Ishikawa (cell line): Measurements from ENCODE around the gene ST7.

ENCODE experiments used
- CEBPB ChIP-seq: IDR thresholded peaks from 2 replicates; pipeline ENCODE4 v1.6.1; 2012
- CREB1 ChIP-seq: IDR thresholded peaks from 2 replicates; pipeline ENCODE4 v1.6.1; 2012; ENCODE audit warnings: low read depth
- EGR1 ChIP-seq: IDR thresholded peaks from 2 replicates; pipeline ENCODE4 v1.6.1; 2012
- EP300 ChIP-seq: IDR thresholded peaks from 2 replicates; pipeline ENCODE4 v1.6.1; 2012; ENCODE audit warnings: borderline replicate concordance
- FOXM1 ChIP-seq: IDR thresholded peaks from 2 replicates; pipeline ENCODE4 v1.6.1; 2012; ENCODE audit warnings: low read depth, borderline replicate concordance
- NFIC ChIP-seq: IDR thresholded peaks from 2 replicates; pipeline ENCODE4 v1.6.1; 2012
- RAD21 ChIP-seq: IDR thresholded peaks from 2 replicates; pipeline ENCODE4 v1.6.1; 2012; ENCODE audit warnings: low read depth
- REST ChIP-seq: IDR thresholded peaks from 2 replicates; pipeline ENCODE4 v1.6.1; 2012; ENCODE audit warnings: low read depth, mild to moderate bottlenecking
- TAF1 ChIP-seq: IDR thresholded peaks from 2 replicates; pipeline ENCODE4 v1.6.1; 2012; ENCODE audit warnings: low read depth, mild to moderate bottlenecking
- TCF12 ChIP-seq: IDR thresholded peaks from 2 replicates; pipeline ENCODE4 v1.6.1; 2012; ENCODE audit warnings: low read depth
- YY1 ChIP-seq: IDR thresholded peaks from 2 replicates; pipeline ENCODE4 v1.6.1; 2012; ENCODE audit warnings: low read depth
- ZBTB7A ChIP-seq: IDR thresholded peaks from 2 replicates; pipeline ENCODE4 v1.6.1; 2012; ENCODE audit warnings: low read depth

- TF ChIP-seq REST = no peak
- no peak for TF ChIP-seq EGR1
- no peak for TF ChIP-seq RAD21
- no peak for TF ChIP-seq TCF12
- TF ChIP-seq TAF1 = no peak
- TF ChIP-seq YY1 = no peak
- TF ChIP-seq CREB1 = no peak
- TF ChIP-seq EP300 = no peak
- TF ChIP-seq FOXM1 = no peak
- TF ChIP-seq NFIC = no peak
- no peak for TF ChIP-seq ZBTB7A
- no peak for TF ChIP-seq CEBPB
Observed at GRCh38 chr7:117138981-117139380, 185.7 kb downstream of the ST7 start.
